Muscle layer of duodenum (tissue), 2 donors: ENCODE results near the gene XRCC3.
A peak's percentile ranks its signal among the peaks of the same experiment; 100 is the strongest.

Experiments
- H3K27ac ChIP-seq: one replicate; pipeline ENCODE4 v1.7.0; 2013; ENCODE audit warnings: mild to moderate bottlenecking, low read length
- H3K27me3 ChIP-seq: one replicate; pipeline ENCODE4 v1.7.0; 2013; ENCODE audit warnings: low read depth, mild to moderate bottlenecking, control low read depth, low read length
- H3K36me3 ChIP-seq, 2 donors: one replicate each; pipeline ENCODE4 v1.7.0; 2013; ENCODE audit warnings: low read length in 2 of 2, control low read depth in 1 of 2, mild to moderate bottlenecking in 1 of 2; ENCODE audit not compliant: insufficient read depth in 2 of 2, control insufficient read depth in 1 of 2
- H3K4me1 ChIP-seq, 2 donors: one replicate each; pipeline ENCODE4 v1.7.0; 2013; ENCODE audit warnings: low read length in 2 of 2, mild to moderate bottlenecking in 2 of 2, control low read depth in 1 of 2, moderate library complexity in 1 of 2; ENCODE audit not compliant: insufficient read depth in 2 of 2, control insufficient read depth in 1 of 2
- H3K4me3 ChIP-seq, 2 donors: one replicate each; pipeline ENCODE4 v1.7.0; 2013; ENCODE audit warnings: low read length in 2 of 2, low read depth in 1 of 2, mild to moderate bottlenecking in 1 of 2
- H3K9me3 ChIP-seq, 2 donors: one replicate each; pipeline ENCODE4 v1.7.0; 2013; ENCODE audit warnings: low read length in 2 of 2, control low read depth in 1 of 2, mild to moderate bottlenecking in 1 of 2; ENCODE audit not compliant: control insufficient read depth in 1 of 2
- donor health status: healthy.

The XRCC3 gene

DNA sequence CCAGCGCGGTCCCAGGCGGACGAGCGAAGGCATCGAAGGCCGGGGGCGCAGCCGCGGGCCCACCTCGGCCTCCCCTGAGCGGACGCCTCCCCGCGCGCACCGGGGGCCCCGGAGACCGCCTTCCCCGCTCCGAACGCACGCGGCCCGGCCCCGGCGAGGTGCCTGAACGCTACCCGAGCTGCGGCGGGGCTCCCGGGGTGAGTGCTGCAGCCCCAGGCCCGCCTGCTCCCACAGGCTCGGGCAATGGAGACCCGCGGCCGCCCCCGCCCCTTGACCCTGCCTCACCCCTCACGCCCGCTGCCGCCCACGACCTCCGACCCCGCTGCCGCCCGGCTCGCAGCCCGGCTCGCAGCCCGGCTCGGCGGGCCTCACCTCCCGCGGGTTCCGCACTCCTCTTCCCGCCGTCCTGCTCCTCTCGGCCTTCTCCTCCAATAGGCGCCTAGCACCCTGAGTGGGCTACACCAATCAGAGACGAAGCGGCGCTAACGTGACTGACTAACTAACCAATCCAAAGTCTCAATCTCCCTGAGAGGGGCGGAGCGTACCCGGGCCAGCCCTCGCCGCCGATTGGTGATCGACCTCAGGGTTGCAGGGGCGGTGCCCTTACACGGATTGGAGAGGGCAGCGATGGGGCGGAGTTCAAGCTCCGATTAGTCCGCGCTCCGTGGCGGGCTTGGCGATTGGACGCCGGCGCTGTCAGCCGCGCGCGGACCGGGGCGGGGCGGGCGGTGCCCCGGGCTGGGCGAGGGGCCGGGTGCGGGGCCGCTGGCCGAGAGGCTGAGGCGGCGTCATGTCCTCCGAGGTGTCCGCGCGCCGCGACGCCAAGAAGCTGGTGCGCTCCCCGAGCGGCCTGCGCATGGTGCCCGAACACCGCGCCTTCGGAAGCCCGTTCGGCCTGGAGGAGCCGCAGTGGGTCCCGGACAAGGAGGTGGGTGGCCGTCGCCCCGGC lies at the start of gene XRCC3, which contains the start of gene ZFYVE21:
Gene XRCC3, minus strand, starts transcription at position 400 of the 949 bp plus-strand sequence. CDS start 4,364 bp downstream, outside the sequence.
Gene ZFYVE21, plus strand, starts transcription at position 759 of the 949 bp plus-strand sequence. Its CDS starts 32 bp downstream, at position 791.
- Histone ChIP-seq H3K4me1 (peaks cover 8 to 49% of the 10 kb centered on the region in 2 donors), H3K27ac (no peak within 1 kb of the TSS), H3K36me3 (no peaks in the 10 kb centered on the region), H3K9me3 (no peaks in the 10 kb centered on the region), H3K4me3 (peak within 1 kb of the TSS; percentile 56 to 84), H3K27me3 (no peaks in the 10 kb centered on the region)

DNA sequence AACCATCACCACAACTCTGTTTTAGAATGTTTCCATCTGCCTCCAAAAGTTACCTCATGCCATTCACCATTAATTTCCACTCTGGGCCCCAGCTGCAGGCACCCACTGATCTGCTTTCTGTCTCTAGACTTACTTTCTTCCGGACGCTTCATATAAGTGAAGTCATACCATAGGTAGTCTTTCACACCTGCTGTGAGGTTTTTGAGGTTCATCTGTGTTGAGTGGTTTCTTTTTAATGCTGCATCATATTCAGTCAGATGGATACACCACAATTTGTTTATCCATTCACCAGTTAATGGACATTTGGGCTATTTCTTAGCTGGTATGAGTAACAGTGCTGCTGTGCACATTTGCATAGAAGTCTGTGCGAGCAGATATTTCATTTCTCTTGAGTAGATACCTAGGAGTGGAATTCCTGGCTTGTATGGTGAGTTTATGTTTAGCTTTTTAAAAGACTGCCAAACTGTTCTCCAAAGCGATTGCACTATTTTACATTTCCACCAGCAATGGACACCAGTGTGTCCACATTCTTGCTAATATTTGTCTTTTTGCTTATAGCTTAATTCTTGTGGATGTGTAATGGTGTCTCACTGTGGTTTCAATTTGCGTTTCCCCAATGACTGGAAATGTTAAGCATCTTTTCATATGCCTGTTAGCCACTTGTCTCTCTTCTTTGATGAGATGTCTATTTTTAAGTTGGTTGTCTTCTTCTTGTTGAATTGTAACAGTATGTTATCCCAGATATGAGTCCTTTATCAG lies 48.7 kb upstream of the XRCC3 start:
- H3K36me3 ChIP-seq = no peaks in the 10 kb centered on the region
- no peak overlapping the region for H3K27ac ChIP-seq
- no peaks in the 10 kb centered on the region for H3K9me3 ChIP-seq
- no peak overlapping the region for H3K4me3 ChIP-seq
- H3K27me3 ChIP-seq = no peaks in the 10 kb centered on the region
- H3K4me1 ChIP-seq = no peaks in the 10 kb centered on the region

DNA sequence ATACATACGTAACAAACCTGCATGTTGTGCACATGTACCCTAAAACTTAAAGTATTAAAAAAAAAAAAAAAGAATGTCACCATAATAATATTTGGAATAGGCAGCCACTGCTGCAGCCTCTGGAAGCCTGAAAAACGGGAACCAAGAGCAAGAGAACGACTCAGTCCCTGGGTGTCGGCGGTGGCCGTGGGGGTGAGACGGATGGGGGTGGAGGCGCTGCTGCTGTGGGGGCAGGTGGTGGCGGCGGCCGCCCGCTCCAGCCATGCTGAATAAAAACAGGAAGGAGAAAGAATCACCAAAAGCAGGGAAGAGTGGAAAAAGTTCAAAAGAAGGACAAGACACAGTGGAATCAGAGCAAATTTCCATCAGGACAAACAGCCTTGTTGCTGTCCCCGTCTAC lies 47.3 kb upstream of the XRCC3 start:
- no peak overlapping the region for H3K4me3 ChIP-seq
- no peaks in the 10 kb centered on the region for H3K27me3 ChIP-seq
- H3K9me3 ChIP-seq = no peaks in the 10 kb centered on the region
- no peaks in the 10 kb centered on the region for H3K4me1 ChIP-seq
- H3K36me3 ChIP-seq = no peaks in the 10 kb centered on the region
- H3K27ac ChIP-seq = no peak overlapping the region

- Histone ChIP-seq H3K27ac (no peak overlapping the region), H3K4me3 (no peak overlapping the region), H3K4me1 (no peaks in the 10 kb centered on the region), H3K36me3 (no peaks in the 10 kb centered on the region), H3K27me3 (no peaks in the 10 kb centered on the region), H3K9me3 (no peaks in the 10 kb centered on the region)
These were observed 46.8 kb upstream of the XRCC3 start for GRCh38 chr14:103762036-103762435.

DNA sequence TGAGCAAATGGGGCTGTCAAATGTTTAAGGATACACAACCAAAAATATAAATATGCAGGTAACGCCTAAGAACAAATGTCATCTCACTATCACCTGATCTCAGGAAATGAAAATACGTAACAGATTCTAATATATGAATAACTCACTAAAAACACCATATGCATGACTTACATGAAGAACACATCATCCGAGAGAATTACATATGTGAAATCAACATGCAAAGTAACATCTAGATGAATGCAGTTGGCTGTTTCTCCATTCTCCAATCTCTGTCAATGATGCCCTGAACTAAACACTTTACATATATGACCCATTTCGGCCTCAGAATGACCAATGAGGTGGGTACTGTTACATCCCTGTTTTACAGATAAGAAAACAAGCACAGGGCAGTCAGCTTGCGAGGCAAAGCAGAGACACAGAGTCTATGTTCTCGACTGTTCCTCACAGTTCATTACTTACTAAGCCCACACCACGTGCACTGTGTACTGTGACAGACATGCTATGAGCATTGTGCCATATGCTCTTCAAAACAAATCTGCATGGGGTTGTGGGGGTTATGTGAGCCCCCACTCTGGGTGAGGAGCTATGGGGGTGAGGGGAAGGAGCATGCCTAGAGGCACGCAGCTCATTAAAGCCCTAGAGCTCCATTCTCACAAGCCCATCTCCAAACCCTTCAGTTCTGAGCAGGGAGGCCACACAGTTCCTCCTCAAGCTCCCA lies 43.0 kb upstream of the XRCC3 start:
- H3K27ac ChIP-seq = no peak overlapping the region
- no peaks in the 10 kb centered on the region for H3K9me3 ChIP-seq
- no peaks in the 10 kb centered on the region for H3K27me3 ChIP-seq
- no peaks in the 10 kb centered on the region for H3K4me1 ChIP-seq
- H3K4me3 ChIP-seq = no peak overlapping the region
- peaks cover 0 to 3% of the 10 kb centered on the region in 2 donors for H3K36me3 ChIP-seq

DNA sequence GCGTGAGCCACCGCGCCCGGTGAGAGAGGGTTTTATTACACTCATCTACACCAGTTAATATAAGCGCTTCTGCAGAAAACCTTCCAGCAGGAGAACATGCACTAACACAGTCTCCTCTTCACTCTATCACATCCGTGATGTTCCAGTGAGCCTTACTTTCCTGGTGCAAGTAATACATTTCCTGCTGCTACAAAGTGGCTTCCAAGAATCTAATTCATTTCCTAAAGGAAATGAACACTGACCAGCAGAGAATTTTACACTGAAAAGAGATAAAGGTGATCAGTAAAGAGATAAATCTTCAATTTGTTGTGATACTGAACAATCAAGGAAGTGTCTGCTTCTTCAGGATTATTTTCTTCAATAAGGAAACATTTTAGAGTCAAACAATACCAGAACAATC lies 39.8 kb upstream of the XRCC3 start:
- no peak overlapping the region for H3K4me3 ChIP-seq
- H3K4me1 ChIP-seq = no peaks in the 10 kb centered on the region
- peaks cover 5 to 12% of the 10 kb centered on the region in 2 donors for H3K36me3 ChIP-seq
- no peak overlapping the region for H3K27ac ChIP-seq
- no peaks in the 10 kb centered on the region for H3K27me3 ChIP-seq
- H3K9me3 ChIP-seq = no peaks in the 10 kb centered on the region

DNA sequence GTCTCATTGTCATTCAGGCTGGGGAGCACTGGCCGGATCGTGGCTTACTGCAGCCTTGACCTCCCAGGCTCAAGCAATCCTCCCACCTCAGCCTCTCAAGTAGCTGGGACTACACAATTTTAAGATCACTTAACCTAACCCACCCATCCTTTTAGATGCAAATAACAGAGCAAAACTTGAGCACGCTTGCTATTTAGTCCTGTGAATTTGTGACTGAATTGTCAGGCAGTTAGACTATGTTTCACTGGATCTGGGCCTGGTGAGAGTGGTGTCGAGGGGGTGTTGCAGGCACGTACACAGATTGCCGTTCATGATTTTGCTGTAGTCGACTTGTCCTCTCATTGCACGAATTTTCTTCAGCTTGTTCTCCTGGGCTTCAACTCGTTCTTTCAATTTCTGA lies 38.5 kb upstream of the XRCC3 start:
- H3K27me3 ChIP-seq = no peaks in the 10 kb centered on the region
- no peaks in the 10 kb centered on the region for H3K4me1 ChIP-seq
- no peaks in the 10 kb centered on the region for H3K9me3 ChIP-seq
- H3K36me3 ChIP-seq = peaks cover 5 to 21% of the 10 kb centered on the region in 2 donors
- no peak overlapping the region for H3K4me3 ChIP-seq
- H3K27ac ChIP-seq = no peak overlapping the region

- H3K27me3 ChIP-seq = no peaks in the 10 kb centered on the region
- H3K4me3 ChIP-seq = no peak overlapping the region
- H3K27ac ChIP-seq = no peak overlapping the region
- H3K9me3 ChIP-seq = no peaks in the 10 kb centered on the region
- peaks cover 8 to 35% of the 10 kb centered on the region in 2 donors for H3K36me3 ChIP-seq
- H3K4me1 ChIP-seq = no peaks in the 10 kb centered on the region
These were observed 34.6 kb upstream of the XRCC3 start for GRCh38 chr14:103749860-103750259.

GRCh38 chr14:103749452-103749851 lies 34.2 kb upstream of the XRCC3 start:
- Histone ChIP-seq H3K4me3 (no peak overlapping the region), H3K9me3 (no peaks in the 10 kb centered on the region), H3K36me3 (peaks cover 8 to 39% of the 10 kb centered on the region in 2 donors), H3K27ac (no peak overlapping the region), H3K27me3 (no peaks in the 10 kb centered on the region), H3K4me1 (no peaks in the 10 kb centered on the region)

- Histone ChIP-seq H3K9me3 (no peaks in the 10 kb centered on the region), H3K27ac (no peak overlapping the region), H3K27me3 (no peaks in the 10 kb centered on the region), H3K4me3 (no peak overlapping the region), H3K4me1 (no peaks in the 10 kb centered on the region), H3K36me3 (peaks cover 8 to 36% of the 10 kb centered on the region in 2 donors)
These were observed 33.2 kb upstream of the XRCC3 start for GRCh38 chr14:103748534-103748857.

- H3K4me3 ChIP-seq = no peak overlapping the region
- H3K27me3 ChIP-seq = no peaks in the 10 kb centered on the region
- no peaks in the 10 kb centered on the region for H3K4me1 ChIP-seq
- peaks cover 13 to 30% of the 10 kb centered on the region in 2 donors for H3K36me3 ChIP-seq
- H3K9me3 ChIP-seq = no peaks in the 10 kb centered on the region
- H3K27ac ChIP-seq = no peak overlapping the region
These were observed 31.4 kb upstream of the XRCC3 start for GRCh38 chr14:103746701-103747100.
